Measurements from ENCODE around the gene PPRC1.
A peak's percentile ranks its signal among the peaks of the same experiment; 100 is the strongest.
"Not testable (repeated sequence)": the region's sequence is repeated elsewhere in the genome, so short reads cannot be mapped to it uniquely, and the experiment has no call there.

PPRC1 gene

DNA sequence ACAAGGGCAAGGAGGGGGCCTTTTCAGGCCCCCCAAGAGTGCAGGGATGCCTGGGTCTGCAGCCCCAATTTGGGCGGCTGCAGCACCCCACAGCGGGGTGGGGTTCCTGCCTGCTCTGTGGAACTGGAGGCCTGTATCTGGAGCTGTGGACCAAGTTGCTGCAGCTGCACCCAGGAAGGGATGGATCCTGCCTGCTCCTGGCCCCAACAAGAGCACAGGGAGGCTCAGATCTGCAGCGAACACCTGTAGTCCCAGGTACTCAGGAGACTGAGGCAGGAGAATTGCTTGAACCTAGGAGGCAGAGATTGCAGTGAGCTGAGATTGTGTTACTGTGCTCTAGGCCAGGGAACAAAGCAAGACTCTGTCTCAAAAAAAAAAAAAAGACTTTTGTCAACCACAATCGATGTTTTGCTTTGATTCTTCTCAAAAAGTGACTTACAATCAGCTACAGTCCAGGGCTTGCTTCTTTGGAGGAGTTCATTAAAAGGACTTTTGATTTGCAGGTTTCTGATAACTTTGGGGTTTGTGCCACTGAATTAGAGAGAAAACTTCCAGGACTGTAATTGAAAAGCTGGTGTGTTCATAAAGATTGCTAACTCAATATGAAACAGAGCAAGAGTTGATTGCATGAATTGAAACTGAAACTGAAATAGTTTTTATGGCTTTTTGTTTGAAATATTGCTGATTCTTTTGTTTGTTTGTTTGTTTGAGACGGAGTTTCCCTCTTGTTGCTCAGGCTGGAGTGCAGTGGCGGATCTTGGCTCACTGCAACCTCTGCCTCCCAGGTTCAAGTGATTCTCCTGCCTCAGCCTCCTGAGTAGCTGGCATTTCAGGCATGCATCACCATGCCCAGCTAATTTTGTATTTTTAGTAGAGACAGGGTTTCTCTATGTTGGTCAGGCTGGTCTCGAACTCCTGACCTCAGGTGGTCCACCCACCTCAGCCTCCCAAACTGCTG is 56.4 kb downstream of the PPRC1 start:
- not testable (repeated sequence) for DNase-seq (ENCODE audit: low spot score)

- DNase-seq (ENCODE audit: low spot score), result no peak
Measured at GRCh38 chr10:102191956-102192355, 59.1 kb downstream of the PPRC1 start.

DNA sequence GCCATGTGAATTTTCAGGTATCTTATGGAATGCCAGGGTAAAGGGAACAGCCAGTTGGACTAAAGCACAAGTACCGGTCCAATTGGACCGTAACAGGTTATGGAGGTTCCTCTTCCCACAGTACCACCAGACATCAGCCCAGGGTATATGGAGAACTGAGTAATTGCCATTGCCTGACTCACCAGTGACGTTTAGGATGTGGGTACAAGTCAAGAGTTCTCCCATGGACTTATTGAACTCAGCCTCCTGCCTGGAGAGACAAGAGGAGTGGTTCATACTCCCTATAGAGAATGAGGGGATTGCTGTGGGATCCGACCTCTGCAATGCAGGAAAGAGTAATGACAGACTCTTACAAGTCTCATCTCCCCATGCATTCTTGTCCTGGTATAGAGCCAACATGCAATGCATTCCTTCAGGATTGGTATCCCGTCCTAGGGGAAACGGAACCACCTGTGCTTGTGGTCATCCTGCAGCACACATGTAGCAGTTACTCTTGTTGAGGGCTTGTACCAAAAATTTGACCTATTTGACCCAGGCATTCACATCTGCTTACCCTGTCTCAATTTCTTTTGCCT is 62.5 kb downstream of the PPRC1 start:
- no peak for DNase-seq (ENCODE audit: low spot score)

DNA sequence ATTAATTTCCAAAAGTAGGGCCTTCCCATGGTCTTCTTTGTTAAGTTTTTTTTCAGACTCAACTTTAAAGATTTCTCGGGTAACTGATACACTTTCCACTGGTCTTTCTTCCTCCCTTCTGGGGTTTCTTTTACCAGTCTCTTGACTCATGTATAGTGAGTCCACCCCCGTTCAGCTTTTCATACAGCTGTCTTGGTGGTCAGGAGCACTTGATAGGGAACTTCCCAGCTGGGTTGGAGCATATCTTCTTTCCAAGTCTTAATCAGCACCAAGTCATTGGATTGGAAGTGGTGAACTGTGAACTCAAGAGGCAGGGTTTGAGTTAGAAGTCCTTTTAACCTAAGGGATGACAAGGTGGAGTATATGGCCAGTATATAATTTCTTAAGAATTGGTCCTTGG is 64.1 kb downstream of the PPRC1 start:
- DNase-seq (ENCODE audit: low spot score), result no peak

GRCh38 chr10:102198027-102198426 is 65.2 kb downstream of the PPRC1 start:
- peak; percentile 69 for DNase-seq (ENCODE audit: low spot score)
